Lower leg skin (tissue), 4 donors: ENCODE measurements around the gene BCL7B. TPM values are rescaled to one million over a fixed set of nuclear protein-coding genes. Genes with fewer than 3 reads are reported as not detected.

Source experiments
- DNase-seq, 2 donors: peaks; one replicate each; pipeline ENCODE4 v3.0.0-alpha.2; 2019; ENCODE audit warnings: low spot score in 2 of 2
- H3K4me3 ChIP-seq: fragments of 200-600 bp; sonication (generic); 2 replicates; pipeline ENCODE4 v1.5.1; 2017; ENCODE audit warnings: mild to moderate bottlenecking, low read depth; ENCODE audit not compliant: poor library complexity, severe bottlenecking
- CTCF ChIP-seq, 3 donors: fragments of 450-650 bp; IDR thresholded peaks; one replicate each; pipeline ENCODE4 v1.5.1; 2016; ENCODE audit warnings: antibody characterized with exemption in 3 of 3, mild to moderate bottlenecking in 3 of 3, moderate library complexity in 2 of 3
- POLR2A ChIP-seq, 2 donors: fragments of 450-650 bp; IDR thresholded peaks; one replicate each; pipeline ENCODE4 v1.6.1; 2016 to 2017; ENCODE audit warnings: antibody characterized with exemption in 2 of 2, mild to moderate bottlenecking in 1 of 2, moderate library complexity in 1 of 2
- WGBS, 2 donors: methylation state at CpG; one replicate each; pipeline ENCODE4 v1.1.5; 2018; 5-methylcytosine and 5-hydroxymethylcytosine counted together
- intact Hi-C: fragments of 100-400 bp; cut with DNase I; formaldehyde crosslinking; loops from one replicate; pipeline ENCODE4 v1.15.0; 2023; ENCODE audit warnings: low total_unique reads
- total RNA-seq, 4 donors: library from RNA; depleted of rRNA; stranded (reverse); fragments of >200 nt; gene quantifications; one replicate each; pipeline ENCODE4 v1.1.0, GENCODE V29; 2016

BCL7B gene
- total RNA-seq, 4 donors from 2014 or later = 31.8 to 66.2 (median 47.7) TPM

GRCh38 chr7:73512018-73512780 lies 45.3 kb downstream of the BCL7B start:
- TF ChIP-seq CTCF (IDR thresholded peaks at IDR 0.05) (no peak), POLR2A (IDR thresholded peaks at IDR 0.05) (no peak)
- intact Hi-C loops = no loop called here
- H3K4me3 ChIP-seq = no peak overlapping the region
- WGBS, 2 donors = 77 to 79% methylated on average over 8 of the region's 8 CpGs
- no peak for DNase-seq

GRCh38 chr7:73509463-73509862 lies 48.0 kb downstream of the BCL7B start:
- DNase-seq = no peak
- 58 to 61% methylated on average over 5 of the region's 5 CpGs for WGBS, 2 donors
- H3K4me3 ChIP-seq = no peak overlapping the region
- intact Hi-C loops = no loop called here
- no peak for TF ChIP-seq CTCF (IDR thresholded peaks at IDR 0.05)
- no peak for TF ChIP-seq POLR2A (IDR thresholded peaks at IDR 0.05)

- no peak for TF ChIP-seq POLR2A (IDR thresholded peaks at IDR 0.05)
- no peak for TF ChIP-seq CTCF (IDR thresholded peaks at IDR 0.05)
- intact Hi-C loops = no loop called here
- WGBS, 2 donors = 96% methylated on average over 2 of the region's 2 CpGs
Observed at GRCh38 chr7:73507556-73507955, 49.9 kb downstream of the BCL7B start.

GRCh38 chr7:73504920-73505319 lies 52.6 kb downstream of the BCL7B start:
- intact Hi-C loops = no loop called here
- no peak overlapping the region for H3K4me3 ChIP-seq
- TF ChIP-seq POLR2A (IDR thresholded peaks at IDR 0.05) = no peak
- no peak for TF ChIP-seq CTCF (IDR thresholded peaks at IDR 0.05)
- DNase-seq = no peak
- WGBS, 2 donors = 89 to 95% methylated on average over 1 of the region's 1 CpG

More at GRCh38 chr7:73507556-73507955, 49.9 kb downstream of the BCL7B start:
- no peak for DNase-seq
- no peak overlapping the region for H3K4me3 ChIP-seq

GRCh38 chr7:73504017-73504416 lies 53.5 kb downstream of the BCL7B start:
- no peak overlapping the region for H3K4me3 ChIP-seq
- intact Hi-C loops = no loop called here
- TF ChIP-seq POLR2A (IDR thresholded peaks at IDR 0.05) (no peak), CTCF (IDR thresholded peaks at IDR 0.05) (no peak)
- 95 to 96% methylated on average over 2 of the region's 2 CpGs for WGBS, 2 donors
- DNase-seq = no peak

- DNase-seq = no peak
- intact Hi-C loops = no loop called here
- TF ChIP-seq CTCF (IDR thresholded peaks at IDR 0.05) = no peak
- TF ChIP-seq POLR2A (IDR thresholded peaks at IDR 0.05) = no peak
- 95% methylated on average over 5 of the region's 5 CpGs for WGBS, 2 donors
- H3K4me3 ChIP-seq = no peak overlapping the region
Observed at GRCh38 chr7:73503229-73503628, 54.3 kb downstream of the BCL7B start.
